Stimulated activated naive CD8-positive, alpha-beta T cell treated with anti-CD3 and anti-CD28 coated beads, Interleukin-15, Interleukin-2, amounts not matched to agents 100 ng/mL and 50 ng/mL, for 24 hours (primary cell): ENCODE data around the gene TOLLIP.

ENCODE experiments used
- H3K27ac Mint-ChIP-seq: one replicate; pipeline ENCODE4 v1.8.0; 2021; ENCODE audit warnings: mild to moderate bottlenecking, mixed read lengths
- H3K27me3 Mint-ChIP-seq: one replicate; pipeline ENCODE4 v1.8.0; 2021; ENCODE audit warnings: mixed read lengths
- H3K36me3 Mint-ChIP-seq: one replicate; pipeline ENCODE4 v1.8.0; 2021; ENCODE audit warnings: low read depth, mixed read lengths
- H3K4me1 Mint-ChIP-seq: one replicate; pipeline ENCODE4 v1.8.0; 2021; ENCODE audit warnings: low read depth, mixed read lengths
- H3K4me3 Mint-ChIP-seq: one replicate; pipeline ENCODE4 v1.8.0; 2021; ENCODE audit warnings: mild to moderate bottlenecking, mixed read lengths
- H3K9me3 Mint-ChIP-seq: one replicate; pipeline ENCODE4 v1.8.0; 2021; ENCODE audit warnings: mixed read lengths

The TOLLIP gene

DNA sequence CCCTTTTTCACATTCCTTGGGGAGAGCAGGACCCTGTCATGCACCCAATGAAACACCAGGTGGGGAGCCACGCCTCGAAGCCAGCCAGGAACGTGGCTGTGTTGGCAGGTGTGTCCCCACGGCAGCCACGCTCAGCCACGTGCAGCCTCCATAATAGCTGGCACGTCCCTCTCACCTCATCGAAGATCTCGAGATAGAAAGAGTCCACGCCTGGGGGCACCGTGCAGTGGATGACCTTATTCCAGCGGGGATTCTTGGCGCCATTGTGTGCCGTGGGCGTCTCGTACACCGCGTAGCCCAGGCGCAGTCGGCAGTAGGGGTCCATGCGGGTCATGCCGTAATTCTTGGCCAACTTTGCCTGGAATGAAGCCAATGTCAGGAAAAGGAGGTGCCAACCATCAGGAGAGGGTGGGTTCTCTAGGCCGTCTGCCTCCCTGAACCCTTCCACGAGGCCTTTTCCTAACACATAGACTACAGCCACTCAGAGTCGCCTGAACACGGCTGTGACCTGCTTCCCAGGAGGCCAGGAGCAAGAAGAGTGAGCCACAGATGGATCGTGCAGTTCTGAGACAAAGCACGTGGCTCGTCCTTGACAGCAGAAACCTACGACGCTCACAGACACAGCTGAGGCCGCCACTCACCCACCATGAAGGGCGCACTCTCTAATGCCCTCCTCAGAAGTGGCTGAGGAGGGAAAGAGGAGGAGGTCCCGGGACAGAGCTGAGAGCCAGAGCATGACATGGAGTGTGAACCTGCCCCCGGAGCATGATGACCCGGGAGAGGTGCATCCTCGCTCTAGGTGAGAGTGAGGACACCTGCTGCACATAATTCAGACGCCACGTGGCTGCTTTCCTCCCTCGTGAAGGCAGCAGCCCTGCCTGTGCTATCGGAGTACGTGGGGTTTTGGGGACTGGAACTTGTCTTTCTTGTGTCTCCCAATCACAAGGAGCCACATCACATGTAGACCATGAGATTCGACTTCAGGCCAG is 19.1 kb downstream of the TOLLIP start:
- no peak overlapping the region for H3K27ac Mint-ChIP-seq
- H3K9me3 Mint-ChIP-seq, result no peaks in the 10 kb centered on the region
- H3K4me1 Mint-ChIP-seq, result no peaks in the 10 kb centered on the region

GRCh38 chr11:1289211-1289935 is 20.1 kb downstream of the TOLLIP start:
- Mint-ChIP-seq H3K4me1 (no peaks in the 10 kb centered on the region), H3K9me3 (no peaks in the 10 kb centered on the region), H3K4me3 (no peak overlapping the region), H3K27me3 (no peaks in the 10 kb centered on the region), H3K27ac (no peak overlapping the region), H3K36me3 (peaks cover 34% of the 10 kb centered on the region)

More for the DNA sequence above, 19.1 kb downstream of the TOLLIP start:
- H3K27me3 Mint-ChIP-seq, result no peaks in the 10 kb centered on the region
- no peak overlapping the region for H3K4me3 Mint-ChIP-seq
- peaks cover 32% of the 10 kb centered on the region for H3K36me3 Mint-ChIP-seq

DNA sequence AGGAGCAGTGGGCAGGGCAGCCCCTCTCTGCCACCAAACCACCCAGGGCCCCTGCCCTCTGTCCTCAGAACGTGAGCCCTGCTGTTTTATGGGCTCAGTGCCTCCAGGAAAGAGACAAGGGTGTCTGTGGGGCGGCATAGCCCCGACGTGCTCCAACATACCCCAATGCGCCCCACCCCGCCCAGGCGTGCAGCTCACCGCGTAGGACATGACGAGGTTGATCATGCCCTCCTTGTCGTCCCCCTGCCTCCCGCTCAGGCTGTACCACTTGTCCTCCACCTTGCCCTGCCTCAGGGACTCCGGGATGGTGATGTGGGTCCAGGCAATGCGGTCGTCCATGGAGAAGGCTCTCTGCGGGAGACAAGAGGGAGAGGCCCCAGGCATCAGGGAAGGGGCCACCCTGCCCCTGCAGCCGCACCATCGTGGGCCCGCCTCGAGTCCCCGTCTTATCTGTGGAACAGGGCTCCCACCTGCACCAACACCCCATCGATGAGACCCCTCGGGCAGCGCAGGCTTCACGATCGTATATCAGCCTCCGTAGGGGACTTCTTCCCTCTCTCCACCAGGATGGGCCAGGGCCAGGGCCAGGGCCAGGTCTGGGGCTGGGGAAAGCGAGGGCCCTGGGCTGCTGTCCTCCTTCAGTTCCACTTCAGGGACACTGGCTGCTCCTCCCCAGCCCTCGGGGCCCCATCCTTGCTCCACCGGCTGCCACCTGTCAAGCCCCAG is 20.8 kb downstream of the TOLLIP start:
- H3K36me3 Mint-ChIP-seq, result peaks cover 33% of the 10 kb centered on the region
- H3K4me1 Mint-ChIP-seq, result no peaks in the 10 kb centered on the region
- no peak overlapping the region for H3K4me3 Mint-ChIP-seq
- H3K9me3 Mint-ChIP-seq, result no peaks in the 10 kb centered on the region
- H3K27ac Mint-ChIP-seq, result no peak overlapping the region
- H3K27me3 Mint-ChIP-seq, result no peaks in the 10 kb centered on the region

DNA sequence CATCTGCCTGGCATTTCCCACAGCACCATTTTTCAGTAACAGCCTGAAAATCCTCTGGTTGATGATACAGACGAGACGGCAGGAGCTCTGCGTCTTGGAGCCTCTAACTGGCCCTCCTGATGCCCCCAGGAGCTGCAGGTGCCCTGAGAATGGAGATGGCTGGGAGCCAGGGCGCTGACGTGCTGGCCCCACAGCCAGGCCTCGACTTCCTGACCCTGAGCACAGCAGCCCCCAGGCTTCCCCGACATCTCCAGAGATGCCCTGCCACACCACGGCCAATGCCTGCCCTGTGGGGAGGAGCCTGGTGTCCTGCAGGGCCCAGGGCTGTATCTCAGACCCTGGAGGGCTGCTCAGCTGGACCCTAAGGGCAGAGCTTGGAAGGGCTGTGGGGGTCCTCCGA is 21.5 kb downstream of the TOLLIP start:
- peaks cover 31% of the 10 kb centered on the region for H3K36me3 Mint-ChIP-seq
- H3K4me3 Mint-ChIP-seq, result no peak overlapping the region
- H3K27me3 Mint-ChIP-seq, result no peaks in the 10 kb centered on the region
- H3K27ac Mint-ChIP-seq, result no peak overlapping the region
- H3K9me3 Mint-ChIP-seq, result no peaks in the 10 kb centered on the region
- H3K4me1 Mint-ChIP-seq, result no peaks in the 10 kb centered on the region

DNA sequence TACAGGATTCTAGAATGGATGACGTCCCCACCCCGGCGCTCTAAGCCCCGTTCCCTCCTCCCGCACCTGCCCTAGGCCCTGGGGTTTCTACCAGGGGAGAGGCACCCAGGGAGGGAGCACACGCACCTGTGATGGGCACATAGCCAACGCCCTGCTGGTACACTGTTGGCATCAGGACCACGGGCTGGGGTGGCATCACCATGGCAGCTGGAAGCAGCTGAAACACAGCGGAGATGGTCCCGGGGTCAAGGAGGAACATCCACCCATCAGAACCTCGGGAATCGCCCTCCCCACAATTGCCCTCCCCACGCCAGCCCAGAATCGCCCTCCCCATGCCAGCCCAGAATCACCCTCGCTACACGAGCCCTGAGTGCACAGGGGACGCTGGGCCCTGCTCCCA is 23.6 kb downstream of the TOLLIP start:
- Mint-ChIP-seq H3K4me3 (no peak overlapping the region), H3K27ac (no peak overlapping the region), H3K9me3 (no peaks in the 10 kb centered on the region), H3K27me3 (no peaks in the 10 kb centered on the region), H3K36me3 (peaks cover 24% of the 10 kb centered on the region), H3K4me1 (no peaks in the 10 kb centered on the region)

- Mint-ChIP-seq H3K27me3 (no peaks in the 10 kb centered on the region), H3K36me3 (peaks cover 24% of the 10 kb centered on the region), H3K4me3 (no peak overlapping the region), H3K27ac (no peak overlapping the region), H3K4me1 (no peaks in the 10 kb centered on the region), H3K9me3 (no peaks in the 10 kb centered on the region)
Observed at GRCh38 chr11:1285316-1285744, 24.1 kb downstream of the TOLLIP start.

GRCh38 chr11:1283906-1284305 is 25.5 kb downstream of the TOLLIP start:
- no peak overlapping the region for H3K27ac Mint-ChIP-seq
- no peaks in the 10 kb centered on the region for H3K9me3 Mint-ChIP-seq
- H3K4me3 Mint-ChIP-seq, result no peak overlapping the region
- no peaks in the 10 kb centered on the region for H3K27me3 Mint-ChIP-seq
- no peaks in the 10 kb centered on the region for H3K4me1 Mint-ChIP-seq
- peaks cover 23% of the 10 kb centered on the region for H3K36me3 Mint-ChIP-seq

GRCh38 chr11:1283091-1283511 is 26.3 kb downstream of the TOLLIP start:
- Mint-ChIP-seq H3K27ac (no peak overlapping the region), H3K27me3 (no peaks in the 10 kb centered on the region), H3K4me1 (no peaks in the 10 kb centered on the region), H3K4me3 (no peak overlapping the region), H3K9me3 (no peaks in the 10 kb centered on the region), H3K36me3 (peaks cover 23% of the 10 kb centered on the region)

DNA sequence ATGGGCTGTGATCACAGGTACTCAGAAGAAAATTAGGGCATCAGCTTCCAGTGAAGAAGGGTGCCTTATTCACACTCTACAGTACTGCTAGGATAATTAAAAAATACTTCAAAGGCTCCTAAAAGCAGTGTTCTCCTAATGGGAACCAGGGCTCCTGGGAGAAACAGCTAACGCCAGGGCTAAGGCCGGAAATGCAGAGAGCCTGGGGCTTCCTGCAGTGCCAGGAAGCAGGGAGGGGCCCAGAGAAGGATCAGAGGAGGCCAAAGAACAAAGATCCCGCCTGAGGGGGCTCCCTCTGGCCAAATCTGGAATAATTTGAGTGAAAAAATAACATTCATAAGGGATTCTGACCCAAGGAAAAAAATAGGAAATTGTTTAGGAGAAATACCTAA is 27.5 kb downstream of the TOLLIP start:
- no peak overlapping the region for H3K4me3 Mint-ChIP-seq
- no peak overlapping the region for H3K27ac Mint-ChIP-seq
- H3K9me3 Mint-ChIP-seq, result no peaks in the 10 kb centered on the region
- no peaks in the 10 kb centered on the region for H3K27me3 Mint-ChIP-seq
- H3K36me3 Mint-ChIP-seq, result peaks cover 29% of the 10 kb centered on the region
- no peaks in the 10 kb centered on the region for H3K4me1 Mint-ChIP-seq

DNA sequence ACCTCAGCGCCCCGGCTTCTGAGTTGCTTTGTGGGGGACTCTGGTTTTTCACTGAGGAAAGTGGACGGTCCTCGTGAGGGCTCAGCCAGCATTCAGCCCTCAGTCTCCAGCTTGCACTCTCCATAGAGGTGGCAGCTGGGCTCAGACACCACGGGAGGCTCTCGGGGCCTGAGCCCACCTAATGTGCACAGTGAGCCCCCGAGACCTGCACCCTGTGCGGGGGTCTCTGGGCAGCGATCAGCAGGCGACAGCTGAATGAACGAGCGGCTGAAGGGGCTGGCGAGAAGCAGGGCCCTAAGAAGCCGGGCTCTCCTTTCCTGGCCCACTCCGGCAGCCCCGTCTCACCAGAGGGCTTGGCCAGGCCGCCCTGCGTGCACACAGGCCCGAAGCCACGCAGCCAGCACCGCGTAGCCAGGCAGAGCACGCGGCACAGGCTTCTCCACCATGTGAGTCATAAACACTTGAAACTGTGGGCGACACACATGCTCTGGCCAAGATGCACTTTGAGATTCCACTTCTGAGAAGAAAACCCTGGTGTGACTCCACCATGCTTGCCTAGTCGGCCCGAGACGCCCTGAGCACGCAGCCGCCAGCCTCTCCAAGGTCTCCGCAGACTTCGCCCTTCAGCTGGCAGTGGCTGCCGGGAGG is 28.0 kb downstream of the TOLLIP start:
- Mint-ChIP-seq H3K36me3 (peaks cover 26% of the 10 kb centered on the region), H3K27ac (no peak overlapping the region)

DNA sequence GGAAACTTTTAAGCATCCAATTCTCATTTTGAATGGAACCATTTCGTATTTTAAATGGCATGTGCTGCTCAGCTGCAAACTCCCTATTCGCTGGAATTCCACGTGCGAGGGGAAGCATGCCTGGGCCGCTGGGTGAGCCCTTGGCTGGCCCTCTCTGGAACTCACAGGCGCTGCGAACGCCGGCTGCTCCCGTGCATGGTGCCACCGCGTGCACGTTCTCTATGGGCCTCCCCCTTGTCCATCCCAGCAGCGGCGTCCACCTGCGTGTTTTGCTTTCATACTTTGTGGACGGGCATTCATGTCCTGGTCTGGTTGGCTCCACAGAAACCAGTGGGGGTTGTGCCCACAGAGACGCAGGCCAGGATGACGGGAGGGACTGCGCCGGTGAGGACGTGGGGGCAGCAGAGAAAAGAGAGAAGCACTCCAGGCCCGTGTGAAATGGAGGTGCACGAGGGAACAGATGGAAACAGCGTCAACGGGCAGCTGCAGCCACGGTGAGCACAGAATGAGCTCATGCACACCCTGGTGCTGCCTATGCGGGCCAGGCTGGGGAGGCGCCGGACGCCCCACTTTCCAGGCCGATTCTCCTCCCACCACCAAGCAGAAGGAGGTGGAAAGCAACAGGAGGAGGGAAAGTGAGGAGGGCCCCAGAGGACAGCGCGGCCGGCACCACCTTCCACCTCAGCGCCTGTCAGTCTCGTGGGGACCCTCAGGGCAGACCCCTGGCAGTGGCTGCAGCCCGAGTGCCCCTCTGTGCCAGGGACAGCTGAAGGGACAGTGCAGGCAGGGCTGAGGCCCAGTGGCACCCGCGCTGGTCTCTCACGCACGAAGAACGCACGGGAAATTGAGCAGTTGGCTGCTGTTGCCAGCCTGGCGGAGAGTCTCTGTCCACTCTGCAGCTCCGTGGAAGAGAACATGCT is 29.1 kb downstream of the TOLLIP start:
- H3K36me3 Mint-ChIP-seq, result peaks cover 28% of the 10 kb centered on the region
- H3K4me3 Mint-ChIP-seq, result no peak overlapping the region
- no peaks in the 10 kb centered on the region for H3K27me3 Mint-ChIP-seq
- no peaks in the 10 kb centered on the region for H3K9me3 Mint-ChIP-seq
- H3K4me1 Mint-ChIP-seq, result no peaks in the 10 kb centered on the region
- H3K27ac Mint-ChIP-seq, result no peak overlapping the region

More for the DNA sequence above, 28.0 kb downstream of the TOLLIP start:
- Mint-ChIP-seq H3K4me1 (no peaks in the 10 kb centered on the region), H3K27me3 (no peaks in the 10 kb centered on the region), H3K9me3 (no peaks in the 10 kb centered on the region), H3K4me3 (no peak overlapping the region)

DNA sequence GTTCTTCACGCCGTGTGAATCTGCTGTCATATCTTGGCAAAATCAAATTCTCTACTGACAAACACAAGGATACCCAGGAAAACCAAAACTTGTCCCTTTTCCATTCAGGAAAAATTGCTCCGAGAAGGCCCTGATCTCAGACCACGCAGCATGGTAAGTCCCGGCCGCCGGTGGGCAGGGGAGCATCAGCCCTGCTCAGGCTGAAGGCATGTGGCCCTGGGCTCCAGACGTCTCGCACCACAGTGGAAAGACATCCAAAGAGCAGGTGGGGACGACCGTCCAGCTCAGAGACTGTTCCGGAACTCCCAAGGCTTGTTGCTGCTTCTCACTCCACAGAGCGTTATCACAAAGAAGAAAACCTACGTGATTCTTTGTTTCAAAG is 29.8 kb downstream of the TOLLIP start:
- Mint-ChIP-seq H3K4me1 (no peaks in the 10 kb centered on the region), H3K9me3 (no peaks in the 10 kb centered on the region), H3K4me3 (no peak overlapping the region), H3K27me3 (no peaks in the 10 kb centered on the region), H3K36me3 (peaks cover 25% of the 10 kb centered on the region), H3K27ac (no peak overlapping the region)

DNA sequence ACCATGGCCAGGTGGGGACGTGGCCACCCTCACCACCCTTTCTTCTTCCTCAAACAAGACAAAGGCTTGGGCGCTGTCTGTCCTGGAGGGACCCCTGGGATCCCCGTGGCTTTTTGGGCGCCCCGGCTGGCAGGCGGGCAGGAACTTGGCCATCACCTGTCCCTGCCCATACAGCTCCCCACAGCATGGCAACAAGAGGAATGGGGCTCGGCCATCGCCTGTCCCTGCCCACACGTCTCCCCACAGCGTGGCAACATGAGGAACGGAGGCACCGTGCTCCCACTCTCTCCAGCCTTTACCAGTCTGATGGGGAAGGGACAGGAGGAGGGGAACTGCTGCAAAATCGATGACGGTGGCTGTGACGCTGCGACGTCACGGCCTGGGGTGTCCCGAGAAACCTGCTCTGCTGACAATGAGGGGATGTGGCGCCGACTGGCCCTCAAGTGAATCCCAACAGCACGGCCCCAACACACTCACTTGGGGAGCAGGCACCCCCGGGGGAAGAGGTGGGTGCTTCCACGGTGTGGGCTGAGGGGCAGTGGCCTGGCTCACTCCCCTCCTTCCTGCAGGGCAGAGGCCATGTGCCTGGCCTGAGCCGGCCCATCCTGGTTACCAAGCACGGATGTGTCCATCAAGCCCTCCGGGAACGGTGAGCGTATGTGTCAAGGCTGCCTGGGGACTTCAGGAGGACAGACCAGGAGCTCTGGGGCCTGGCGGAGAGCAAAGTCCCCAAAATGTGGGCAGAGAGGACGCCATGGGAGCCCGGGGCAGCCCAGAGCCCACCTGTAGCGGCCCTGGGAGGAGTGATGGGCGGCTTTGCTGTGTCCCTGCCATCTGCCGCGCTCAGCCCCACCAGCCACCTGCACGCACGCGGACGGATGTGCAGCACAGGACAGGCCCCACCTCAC is 30.4 kb downstream of the TOLLIP start:
- no peaks in the 10 kb centered on the region for H3K27me3 Mint-ChIP-seq
- no peaks in the 10 kb centered on the region for H3K4me1 Mint-ChIP-seq
- peaks cover 25% of the 10 kb centered on the region for H3K36me3 Mint-ChIP-seq
- no peak overlapping the region for H3K27ac Mint-ChIP-seq
- H3K4me3 Mint-ChIP-seq, result no peak overlapping the region
- no peaks in the 10 kb centered on the region for H3K9me3 Mint-ChIP-seq
